HG03139 (cell line): ENCODE measurements around the gene LGI2.

ENCODE experiments used
- ATAC-seq: cut with Tn5 transposase; IDR thresholded peaks from one replicate; pipeline ENCODE4 v1.9.1; 2021; ENCODE audit not compliant: unreplicated experiment

The LGI2 gene

GRCh38 chr4:24968278-24968677 lies 62.5 kb downstream of the LGI2 start:
- ATAC-seq: no peak

- ATAC-seq: no peak
Observed at GRCh38 chr4:24967346-24967745, 63.4 kb downstream of the LGI2 start.

GRCh38 chr4:24966076-24966475 lies 64.7 kb downstream of the LGI2 start:
- ATAC-seq: no peak

GRCh38 chr4:24965627-24966026 lies 65.1 kb downstream of the LGI2 start:
- no peak for ATAC-seq

- no peak for ATAC-seq
Observed at GRCh38 chr4:24963277-24963676, 67.5 kb downstream of the LGI2 start.

GRCh38 chr4:24957886-24958285 lies 72.9 kb downstream of the LGI2 start:
- ATAC-seq: no peak

- no peak for ATAC-seq
Observed at GRCh38 chr4:24956763-24957162, 74.0 kb downstream of the LGI2 start.

- ATAC-seq: no peak
Observed at GRCh38 chr4:24956091-24956490, 74.7 kb downstream of the LGI2 start.

GRCh38 chr4:24952667-24953066 lies 78.1 kb downstream of the LGI2 start:
- ATAC-seq: no peak

GRCh38 chr4:24949970-24950369 lies 80.8 kb downstream of the LGI2 start:
- no peak for ATAC-seq
